Transverse colon (tissue), 3 donors: ENCODE measurements around the gene CHCHD6.

Source experiments
- CTCF ChIP-seq, 5 experiments: fragments of 200-600 bp in 3 of 5; fragments of 450-650 bp in 2 of 5; sonication (generic) in 3 of 5; IDR thresholded peaks; 1 replicate in 2 of 5; 2 replicates in 3 of 5; pipeline ENCODE4 v1.5.1; 2016 to 2017; ENCODE audit warnings: antibody characterized with exemption in 5 of 5, inconsistent platforms in 3 of 5, mild to moderate bottlenecking in 2 of 5, moderate library complexity in 1 of 5
- EP300 ChIP-seq: sonication (generic); formaldehyde crosslinking; IDR thresholded peaks from one replicate; pipeline ENCODE4 v1.6.1; 2017; ENCODE audit warnings: antibody characterized with exemption, low read depth
- POLR2A ChIP-seq: fragments of 450-650 bp; IDR thresholded peaks from one replicate; pipeline ENCODE4 v1.6.1; 2016; ENCODE audit warnings: antibody characterized with exemption, mild to moderate bottlenecking, moderate library complexity

DNA sequence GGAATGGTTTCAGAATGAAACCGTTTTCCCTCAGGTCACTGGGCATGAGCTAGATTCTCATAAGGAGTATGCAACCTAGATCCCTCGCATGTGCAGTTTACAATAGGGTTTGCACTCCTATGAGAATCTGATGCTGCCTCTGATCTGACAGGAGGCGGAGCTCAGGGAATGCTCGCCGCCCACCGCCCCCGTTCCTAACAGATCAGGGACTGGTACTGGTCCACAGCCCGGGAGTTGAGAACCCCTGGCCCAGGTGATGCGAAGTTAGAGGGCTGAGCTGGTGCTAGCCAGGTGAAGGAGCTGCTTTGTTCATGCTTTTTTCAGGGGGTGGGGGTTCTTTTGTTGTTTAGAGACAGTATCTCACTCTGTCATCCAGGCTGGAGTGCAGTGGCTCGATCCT lies 263.3 kb downstream of the CHCHD6 start:
- TF ChIP-seq POLR2A (no peak), CTCF (IDR thresholded peaks at IDR 0.05) (no peak), EP300 (no peak)
